HEK293 (cell line): Measurements from ENCODE around the gene ZCCHC13.

Experiments used
- GLIS1 ChIP-seq: fragments of 450-650 bp; formaldehyde crosslinking; IDR thresholded peaks from 2 replicates; pipeline ENCODE4 v1.5.1; 2016; ENCODE audit warnings: missing biosample characterization, missing genetic modification characterization
- KLF9 ChIP-seq: fragments of 450-650 bp; formaldehyde crosslinking; IDR thresholded peaks from 2 replicates; pipeline ENCODE4 v1.5.1; 2016; ENCODE audit warnings: missing biosample characterization, missing genetic modification characterization, low read depth
- PBX3 ChIP-seq: sonication (generic); formaldehyde crosslinking; IDR thresholded peaks from 2 replicates; pipeline ENCODE4 v1.8.1; 2022; ENCODE audit warnings: mild to moderate bottlenecking, moderate library complexity, missing genetic modification reagents
- REST ChIP-seq: fragments of 450-650 bp; formaldehyde crosslinking; IDR thresholded peaks from 2 replicates; pipeline ENCODE4 v1.5.1; 2016; ENCODE audit warnings: missing biosample characterization, missing genetic modification characterization
- SP2 ChIP-seq: fragments of 450-650 bp; formaldehyde crosslinking; IDR thresholded peaks from 2 replicates; pipeline ENCODE4 v1.5.1; 2016; ENCODE audit warnings: missing biosample characterization, missing genetic modification characterization
- YY2 ChIP-seq: fragments of 450-650 bp; formaldehyde crosslinking; IDR thresholded peaks from 2 replicates; pipeline ENCODE4 v1.5.1; 2016; ENCODE audit warnings: missing biosample characterization, missing genetic modification characterization
- ZBTB10 ChIP-seq: fragments of 450-650 bp; formaldehyde crosslinking; IDR thresholded peaks from 2 replicates; pipeline ENCODE4 v1.5.1; 2016; ENCODE audit warnings: missing biosample characterization, missing genetic modification characterization
- ZBTB17 ChIP-seq: fragments of 450-650 bp; formaldehyde crosslinking; IDR thresholded peaks from 2 replicates; pipeline ENCODE4 v1.5.1; 2016; ENCODE audit warnings: missing biosample characterization, missing genetic modification characterization
- ZBTB26 ChIP-seq: fragments of 450-650 bp; formaldehyde crosslinking; optimal IDR thresholded peaks from 2 replicates; pipeline ENCODE3; 2016; ENCODE audit warnings: missing biosample characterization, mild to moderate bottlenecking, missing genetic modification characterization
- ZBTB44 ChIP-seq: fragments of 450-650 bp; IDR thresholded peaks from 2 replicates; pipeline ENCODE4 v1.5.1; 2018; ENCODE audit warnings: missing biosample characterization, mild to moderate bottlenecking, missing genetic modification characterization
- ZBTB49 ChIP-seq: fragments of 450-650 bp; formaldehyde crosslinking; IDR thresholded peaks from 2 replicates; pipeline ENCODE4 v1.5.1; 2016; ENCODE audit warnings: missing biosample characterization, missing genetic modification characterization, low read depth
- ZNF155 ChIP-seq: fragments of 450-650 bp; formaldehyde crosslinking; IDR thresholded peaks from 2 replicates; pipeline ENCODE4 v1.5.1; 2016; ENCODE audit warnings: missing biosample characterization, missing genetic modification characterization
- ZNF18 ChIP-seq: fragments of 450-650 bp; formaldehyde crosslinking; IDR thresholded peaks from 2 replicates; pipeline ENCODE4 v1.5.1; 2016; ENCODE audit warnings: missing biosample characterization, missing genetic modification characterization
- ZNF341 ChIP-seq: fragments of 450-650 bp; formaldehyde crosslinking; IDR thresholded peaks from 2 replicates; pipeline ENCODE4; 2016; ENCODE audit warnings: low read depth, missing biosample characterization, missing genetic modification characterization
- ZNF404 ChIP-seq: fragments of 450-650 bp; formaldehyde crosslinking; IDR thresholded peaks from 2 replicates; pipeline ENCODE4 v1.5.1; 2017; ENCODE audit warnings: missing biosample characterization, missing genetic modification characterization
- ZNF530 ChIP-seq: fragments of 450-650 bp; formaldehyde crosslinking; IDR thresholded peaks from 2 replicates; pipeline ENCODE4 v1.5.1; 2016; ENCODE audit warnings: low read depth, missing biosample characterization, missing genetic modification characterization
- ZNF600 ChIP-seq: fragments of 450-650 bp; formaldehyde crosslinking; IDR thresholded peaks from 2 replicates; pipeline ENCODE4 v1.5.1; 2016; ENCODE audit warnings: missing biosample characterization, missing genetic modification characterization
- ZNF660 ChIP-seq: fragments of 450-650 bp; IDR thresholded peaks from 2 replicates; pipeline ENCODE4 v1.5.1; 2018; ENCODE audit warnings: missing biosample characterization, mild to moderate bottlenecking, missing genetic modification characterization
- ZNF692 ChIP-seq: fragments of 450-650 bp; formaldehyde crosslinking; IDR thresholded peaks from 2 replicates; pipeline ENCODE4 v1.5.1; 2016; ENCODE audit warnings: missing biosample characterization, missing genetic modification characterization
- ZNF837 ChIP-seq: fragments of 450-650 bp; formaldehyde crosslinking; IDR thresholded peaks from 2 replicates; pipeline ENCODE4 v1.5.1; 2016; ENCODE audit warnings: missing biosample characterization, missing genetic modification characterization
- ZSCAN30 ChIP-seq: fragments of 450-650 bp; IDR thresholded peaks from 2 replicates; pipeline ENCODE4 v1.5.1; 2018; ENCODE audit warnings: missing biosample characterization, mild to moderate bottlenecking, missing genetic modification characterization, moderate library complexity
- ZSCAN4 ChIP-seq: fragments of 450-650 bp; formaldehyde crosslinking; IDR thresholded peaks from 2 replicates; pipeline ENCODE4 v1.5.1; 2017; ENCODE audit warnings: missing biosample characterization, missing genetic modification characterization

The ZCCHC13 gene

GRCh38 chrX:74293343-74293946 lies 10.5 kb upstream of the ZCCHC13 start (continued):
- TF ChIP-seq ZBTB44 (tag by site-specific recombination), result no peak
- TF ChIP-seq SP2 (tag by site-specific recombination), result peak; percentile 50
- no peak for TF ChIP-seq ZNF18 (tag by site-specific recombination)
- TF ChIP-seq ZSCAN30 (tag by site-specific recombination), result peak; percentile 71
- TF ChIP-seq ZSCAN4 (tag by site-specific recombination), result no peak
- no peak for TF ChIP-seq PBX3
- TF ChIP-seq ZNF341 (tag by site-specific recombination), result peak; percentile 38; the same call in 1 of the 2 replicates
- no peak for TF ChIP-seq ZNF404
- peak; percentile 55 for TF ChIP-seq KLF9
- no peak for TF ChIP-seq ZNF530 (tag by site-specific recombination)
- peak; percentile 83 for TF ChIP-seq REST (tag by site-specific recombination)
- peak; percentile 44; the same call in 1 of the 2 replicates for TF ChIP-seq GLIS1 (tag by site-specific recombination)
- TF ChIP-seq YY2 (tag by site-specific recombination), result no peak
- TF ChIP-seq ZBTB26 (tag by site-specific recombination), result peak; percentile 15
- TF ChIP-seq ZBTB49 (tag by site-specific recombination), result no peak
- no peak for TF ChIP-seq ZNF837 (tag by site-specific recombination)
- 0 out of 2 replicates have a peak, but pooled peaks have one; percentile 21 for TF ChIP-seq ZNF692
- TF ChIP-seq ZNF660, result no peak
- TF ChIP-seq ZBTB17 (tag by site-specific recombination), result peak; percentile 11; the same call in 1 of the 2 replicates
- TF ChIP-seq ZBTB10, result no peak
- TF ChIP-seq ZNF600 (tag by site-specific recombination), result peak; percentile 92
- TF ChIP-seq ZNF155 (tag by site-specific recombination), result no peak
